Measurements from ENCODE around the gene UBE2G1. TPM values are rescaled to one million over a fixed set of nuclear protein-coding genes. Genes with fewer than 3 reads are reported as not detected.

Gene UBE2G1
- total and polyA plus RNA-seq, 10 of the 15 experiments (the other 5 are each of a cell fraction or from before 2014, with no cell fraction given), result 24.4 to 139 (median 77.4) TPM

- TF ChIP-seq ZBTB11 (CRISPR knock-in tag; IDR thresholded peaks at IDR 0.05), result no peak
Observed at GRCh38 chr17:4411201-4411600, 44.7 kb upstream of the UBE2G1 start (continued).

GRCh38 chr17:4409659-4410058 lies 43.2 kb upstream of the UBE2G1 start:
- Histone ChIP-seq H3K36me3 (ENCODE audit: control insufficient read depth in 2 of 2, insufficient read depth in 2 of 2, low read length in 1 of 2) (no peaks in the 10 kb centered on the region), H3K27me3 (replicated peaks in 1 of 2; ENCODE audit: control insufficient read depth in 2 of 2, insufficient read depth in 2 of 2, low read length in 1 of 2) (no peaks in the 10 kb centered on the region), H3K79me2 (ENCODE audit: control insufficient read depth, insufficient read depth, low read length) (no peaks in the 10 kb centered on the region; the same call in 1 of the 2 replicates), H4K20me1 (ENCODE audit: control insufficient read depth, insufficient read depth) (no peaks in the 10 kb centered on the region), H3K9ac (ENCODE audit: control insufficient read depth, insufficient read depth, low read length) (no peak overlapping the region), H3K4me3 (no peak overlapping the region), H3K4me1 (ENCODE audit: control insufficient read depth, insufficient read depth, low read length) (peaks cover 9% of the 10 kb centered on the region), H2AFZ (ENCODE audit: control insufficient read depth, low read depth, low read length) (no peak overlapping the region), H3K4me2 (ENCODE audit: control insufficient read depth, insufficient read depth) (no peak overlapping the region), H3K27ac (ENCODE audit: control insufficient read depth, insufficient read depth) (no peak overlapping the region), H3K9me3 (replicated peaks; ENCODE audit: control insufficient read depth, insufficient read depth, low read length) (no peaks in the 10 kb centered on the region)
- ChIA-PET SMC1A (ENCODE audit: uncharacterized antibody, unreplicated experiment) (interaction anchor here (2.2 kb wide), 1 partner anchor 194 kb away, joined by 20 read pairs; no protein-coding TSS in a partner anchor), POLR2A (interaction anchor here (2.0 kb wide), 1 partner anchor 13 kb away, joined by 4 read pairs; no protein-coding TSS in a partner anchor), CTCF (interaction anchor here (4.6 to 7.4 kb wide), 2 partner anchors 11 to 195 kb away, joined by 13 to 156 read pairs; no protein-coding TSS in a partner anchor), RAD21 (ENCODE audit: unreplicated experiment) (interaction anchor here (1.2 kb wide), 1 partner anchor 183 kb away, joined by 3 read pairs; no protein-coding TSS in a partner anchor)
- FAIRE-seq (no peak), ATAC-seq (no peak), DNase-seq (ENCODE audit: low read depth, low spot score) (no peak)
- intact Hi-C loops (cut with micrococcal nuclease; ENCODE audit: unreplicated experiment), result loop anchor here (5.0 kb wide), 1 partner anchor 32 kb away; no protein-coding TSS in a partner anchor
- BruUV-seq (replicated peaks), result no TSS peak
- in situ Hi-C loops (cut with MboI), result no loop called here
- TF ChIP-seq BMI1 (IDR thresholded peaks at IDR 0.05; ENCODE audit: borderline replicate concordance), result no peak
- 58% methylated on average over 6 of the region's 6 CpGs for WGBS (ENCODE audit: insufficient coverage, insufficient replicate concordance, low lambda C conversion rate, missing lambda C conversion rate)
